ENCODE data around the gene FAM240A. TPM values are rescaled to one million over a fixed set of nuclear protein-coding genes. Genes with fewer than 3 reads are reported as not detected.

Gene FAM240A
- total RNA-seq, 1 experiment from 2014 or later = not detected

GRCh38 chr3:46670000-46670890 lies 57.9 kb downstream of the FAM240A start:
- intact Hi-C loops (cut with micrococcal nuclease; ENCODE audit: unreplicated experiment) = no loop called here
- no peaks in the 10 kb centered on the region for H3K4me1 ChIP-seq (replicated peaks; ENCODE audit: insufficient read depth)
- H3F3A ChIP-seq (ENCODE audit: insufficient read depth, low read depth) = no peaks in the 10 kb centered on the region
- no peaks in the 10 kb centered on the region for H3K9me3 ChIP-seq (ENCODE audit: insufficient read depth, low read depth)
- no peaks in the 10 kb centered on the region for H3K9me2 ChIP-seq (ENCODE audit: insufficient read depth)
- no peak overlapping the region for H2AFZ ChIP-seq
- H3K79me2 ChIP-seq (ENCODE audit: low read depth) = no peaks in the 10 kb centered on the region
- DNase-seq = no peak
- H4K20me1 ChIP-seq (ENCODE audit: insufficient read depth) = no peaks in the 10 kb centered on the region
- ChIA-PET CTCF (interaction anchor here (0.6 kb wide), 1 partner anchor 26 kb away, joined by 3 read pairs; no protein-coding TSS in a partner anchor), POLR2A (ENCODE audit: unreplicated experiment) (no interaction called here)
- H3K4me2 ChIP-seq = no peak overlapping the region
- H3K27ac ChIP-seq = no peak overlapping the region
- no peaks in the 10 kb centered on the region for H3K36me3 ChIP-seq (ENCODE audit: low read depth)
- no TSS peak for BruUV-seq (replicated peaks)
- H3K27me3 ChIP-seq (ENCODE audit: insufficient read depth, low read depth) = no peaks in the 10 kb centered on the region
- TF ChIP-seq CTCF (conservative IDR thresholded peaks at IDR 0.05) = no peak
- TF ChIP-seq EZH2 (IDR thresholded peaks at IDR 0.05; ENCODE audit: low read depth) = no peak
- no peak overlapping the region for H3K4me3 ChIP-seq

GRCh38 chr3:46670891-46671427 lies 58.6 kb downstream of the FAM240A start:
- no TSS peak for BruUV-seq (replicated peaks)
- Histone ChIP-seq H3F3A (ENCODE audit: insufficient read depth, low read depth) (no peaks in the 10 kb centered on the region), H3K9me2 (ENCODE audit: insufficient read depth) (no peaks in the 10 kb centered on the region), H3K4me1 (replicated peaks; ENCODE audit: insufficient read depth) (no peaks in the 10 kb centered on the region), H2AFZ (no peak overlapping the region), H4K20me1 (ENCODE audit: insufficient read depth) (no peaks in the 10 kb centered on the region), H3K79me2 (ENCODE audit: low read depth) (no peaks in the 10 kb centered on the region), H3K27me3 (ENCODE audit: insufficient read depth, low read depth) (no peaks in the 10 kb centered on the region), H3K4me3 (no peak overlapping the region), H3K27ac (no peak overlapping the region), H3K9me3 (ENCODE audit: insufficient read depth, low read depth) (no peaks in the 10 kb centered on the region), H3K36me3 (ENCODE audit: low read depth) (no peaks in the 10 kb centered on the region), H3K4me2 (no peak overlapping the region)
- TF ChIP-seq CTCF (conservative IDR thresholded peaks at IDR 0.05) (no peak), EZH2 (IDR thresholded peaks at IDR 0.05; ENCODE audit: low read depth) (no peak)
- intact Hi-C loops (cut with micrococcal nuclease; ENCODE audit: unreplicated experiment) = no loop called here
- DNase-seq = no peak
- POLR2A ChIA-PET (ENCODE audit: unreplicated experiment) = interaction anchor here (0.7 kb wide), 1 partner anchor 20 kb away, joined by 4 read pairs; no protein-coding TSS in a partner anchor
- CTCF ChIA-PET = interaction anchor here (0.6 kb wide), 1 partner anchor 25 kb away, joined by 3 read pairs; no protein-coding TSS in a partner anchor

GRCh38 chr3:46671541-46672348 lies 59.4 kb downstream of the FAM240A start:
- no peak for TF ChIP-seq EZH2 (IDR thresholded peaks at IDR 0.05; ENCODE audit: low read depth)
- TF ChIP-seq CTCF (conservative IDR thresholded peaks at IDR 0.05) = no peak
- H2AFZ ChIP-seq = no peak overlapping the region
- no TSS peak for BruUV-seq (replicated peaks)
- no peak overlapping the region for H3K4me2 ChIP-seq
- DNase-seq = no peak
- H3K27ac ChIP-seq = no peak overlapping the region
- no peaks in the 10 kb centered on the region for H3K36me3 ChIP-seq (ENCODE audit: low read depth)
- no peaks in the 10 kb centered on the region for H3K9me3 ChIP-seq (ENCODE audit: insufficient read depth, low read depth)
- no peaks in the 10 kb centered on the region for H3K27me3 ChIP-seq (ENCODE audit: insufficient read depth, low read depth)
- CTCF ChIA-PET = no interaction called here
- H3K9me2 ChIP-seq (ENCODE audit: insufficient read depth) = no peaks in the 10 kb centered on the region
- H3K79me2 ChIP-seq (ENCODE audit: low read depth) = no peaks in the 10 kb centered on the region
- POLR2A ChIA-PET (ENCODE audit: unreplicated experiment) = interaction anchor here (0.7 kb wide), 3 partner anchors 10 to 123 kb away, joined by 3 to 4 read pairs (median 3); no protein-coding TSS in a partner anchor
- intact Hi-C loops (cut with micrococcal nuclease; ENCODE audit: unreplicated experiment) = no loop called here
- H3K4me3 ChIP-seq = no peak overlapping the region
- no peaks in the 10 kb centered on the region for H3K4me1 ChIP-seq (replicated peaks; ENCODE audit: insufficient read depth)
- no peaks in the 10 kb centered on the region for H4K20me1 ChIP-seq (ENCODE audit: insufficient read depth)
- no peaks in the 10 kb centered on the region for H3F3A ChIP-seq (ENCODE audit: insufficient read depth, low read depth)
